ENCODE results near the gene PIM1. TPM values are rescaled to one million over a fixed set of nuclear protein-coding genes. Genes with fewer than 3 reads are reported as not detected.
A peak's percentile ranks its signal among the peaks of the same experiment; 100 is the strongest.
"Not testable (repeated sequence)": the region's sequence is repeated elsewhere in the genome, so short reads cannot be mapped to it uniquely, and the experiment has no call there.

Gene PIM1
- polyA plus RNA-seq: 100 to 1,000 TPM in 2 of 3 donors, 10 to 100 TPM in 1; 24.7 to 417 (median 201) TPM

DNA sequence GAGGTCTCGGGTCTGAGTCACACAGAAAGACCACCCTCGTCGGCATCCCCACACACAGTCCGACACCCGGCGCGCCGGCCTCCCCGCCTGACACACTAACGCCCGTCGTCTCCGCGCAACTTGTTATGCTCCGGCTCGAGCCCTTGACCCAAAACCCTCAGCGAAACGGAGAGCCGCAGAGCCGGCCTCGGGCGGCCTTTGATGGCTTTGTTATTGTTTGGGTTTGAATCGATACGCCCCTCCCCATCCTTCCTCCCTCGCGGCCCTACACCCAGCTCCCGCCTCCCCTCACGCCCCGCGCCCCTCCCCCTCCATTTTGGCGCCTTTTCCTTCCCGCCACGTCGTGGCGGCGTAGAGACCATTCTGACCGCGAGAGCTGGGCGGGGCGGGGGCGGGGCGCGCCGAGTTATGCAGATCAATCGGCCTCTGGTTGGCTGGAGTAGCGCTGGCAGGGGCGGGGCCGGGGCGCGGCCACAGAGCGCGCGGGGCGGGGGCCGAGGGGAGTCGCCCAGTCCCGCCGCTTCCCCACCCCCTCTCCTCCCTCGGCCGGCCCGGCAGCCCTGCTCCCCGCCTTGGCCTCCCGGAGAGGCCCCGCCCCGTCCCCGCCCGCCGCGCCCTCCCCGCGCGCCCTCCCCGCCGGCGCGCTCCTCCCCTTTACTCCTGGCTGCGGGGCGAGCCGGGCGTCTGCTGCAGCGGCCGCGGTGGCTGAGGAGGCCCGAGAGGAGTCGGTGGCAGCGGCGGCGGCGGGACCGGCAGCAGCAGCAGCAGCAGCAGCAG lies at the start of gene PIM1:
Gene PIM1, plus strand, starts transcription at position 657 of the 777 bp plus-strand sequence. CDS start 424 bp downstream, outside the sequence.
- peak within 1 kb of the TSS; percentile 84 for H3K27ac ChIP-seq (ENCODE audit: low read depth, low read length)
- 0 to 1% (median 0%) methylated on average over 54 to 90 of the region's 90 CpGs for WGBS, 3 donors

DNA sequence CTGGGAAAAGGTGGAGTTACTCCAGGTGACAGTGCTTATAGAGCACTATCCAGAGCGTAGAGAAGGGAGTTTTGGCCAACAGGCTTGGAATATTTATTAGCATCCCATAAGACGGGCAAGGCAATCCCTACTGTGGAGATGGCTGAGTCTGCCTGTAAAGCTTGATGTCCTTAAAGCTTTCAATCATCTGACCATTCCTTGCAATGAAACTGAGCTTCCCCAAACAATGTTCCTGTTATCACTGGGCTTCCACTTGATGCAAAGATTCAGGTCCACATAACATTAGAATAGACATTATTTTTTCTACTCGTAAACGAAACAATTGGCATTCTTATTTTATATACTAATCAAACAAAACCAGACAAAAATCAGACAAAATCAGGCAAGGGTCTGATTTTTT lies 48.4 kb upstream of the PIM1 start:
- no peak overlapping the region for H3K27ac ChIP-seq (ENCODE audit: low read depth, low read length)
- WGBS, 3 donors: 80 to 97% (median 93%) methylated on average over 4 of the region's 4 CpGs

DNA sequence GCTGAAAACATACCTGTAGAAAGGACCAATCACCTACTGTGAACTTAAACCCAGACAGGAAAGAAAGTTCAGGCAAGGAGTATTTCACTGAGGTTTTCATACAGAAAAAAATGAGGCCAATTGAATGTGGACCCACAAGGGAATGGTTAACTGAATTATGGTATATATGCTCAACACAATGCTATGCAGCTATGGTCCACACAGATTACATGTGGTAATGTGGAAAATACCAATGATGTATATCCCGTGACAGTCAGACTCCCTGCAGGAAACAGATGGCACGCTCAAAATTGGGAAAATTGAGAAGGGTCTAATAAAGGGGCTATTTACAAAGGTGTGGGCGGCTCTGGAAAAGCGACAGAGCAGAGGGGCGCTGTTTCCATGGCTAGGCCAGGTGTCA lies 47.1 kb upstream of the PIM1 start:
- WGBS, 3 donors: 96 to 98% (median 97%) methylated on average over 5 of the region's 5 CpGs
- no peak overlapping the region for H3K27ac ChIP-seq (ENCODE audit: low read depth, low read length)

DNA sequence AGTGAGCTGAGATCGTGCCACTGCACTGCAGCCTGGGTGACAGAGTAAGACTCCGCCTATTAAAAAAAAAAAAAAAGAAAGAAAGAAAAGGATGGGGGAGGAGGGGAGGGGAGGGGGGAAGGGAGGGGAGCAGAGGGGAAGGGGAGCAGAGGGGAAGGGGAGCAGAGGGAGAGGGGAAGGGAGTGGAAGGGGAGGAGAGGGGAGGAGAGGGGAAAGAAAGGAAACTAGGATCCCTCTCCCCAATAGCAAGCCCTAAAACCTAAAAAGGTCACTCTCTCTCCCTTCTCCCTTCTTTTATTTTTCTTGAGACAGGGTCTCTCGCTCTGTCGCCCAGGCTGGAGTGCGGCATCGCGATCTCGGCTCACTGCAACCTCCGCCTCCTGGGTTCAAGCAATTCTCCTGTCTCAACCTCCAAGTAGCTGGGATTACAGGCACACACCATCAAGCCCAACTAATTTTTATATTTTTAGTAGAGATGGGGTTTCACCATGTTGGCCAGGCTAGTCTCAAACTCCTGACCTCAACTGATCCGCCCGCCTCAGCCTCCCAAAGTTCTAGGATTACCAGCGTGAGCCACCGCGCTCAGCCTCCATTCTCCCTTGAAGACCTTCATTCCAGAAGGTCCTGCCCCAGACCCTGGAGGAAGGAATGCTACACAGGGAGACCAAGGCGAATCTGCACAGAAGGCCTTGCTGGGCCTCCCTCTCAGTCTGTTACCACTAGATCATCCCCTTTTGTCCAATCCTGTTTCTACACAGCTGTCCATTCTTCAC lies 45.8 kb upstream of the PIM1 start:
- no peak overlapping the region for H3K27ac ChIP-seq (ENCODE audit: low read depth, low read length)
- 97 to 98% (median 98%) methylated on average over 12 to 15 of the region's 15 CpGs for WGBS, 3 donors

DNA sequence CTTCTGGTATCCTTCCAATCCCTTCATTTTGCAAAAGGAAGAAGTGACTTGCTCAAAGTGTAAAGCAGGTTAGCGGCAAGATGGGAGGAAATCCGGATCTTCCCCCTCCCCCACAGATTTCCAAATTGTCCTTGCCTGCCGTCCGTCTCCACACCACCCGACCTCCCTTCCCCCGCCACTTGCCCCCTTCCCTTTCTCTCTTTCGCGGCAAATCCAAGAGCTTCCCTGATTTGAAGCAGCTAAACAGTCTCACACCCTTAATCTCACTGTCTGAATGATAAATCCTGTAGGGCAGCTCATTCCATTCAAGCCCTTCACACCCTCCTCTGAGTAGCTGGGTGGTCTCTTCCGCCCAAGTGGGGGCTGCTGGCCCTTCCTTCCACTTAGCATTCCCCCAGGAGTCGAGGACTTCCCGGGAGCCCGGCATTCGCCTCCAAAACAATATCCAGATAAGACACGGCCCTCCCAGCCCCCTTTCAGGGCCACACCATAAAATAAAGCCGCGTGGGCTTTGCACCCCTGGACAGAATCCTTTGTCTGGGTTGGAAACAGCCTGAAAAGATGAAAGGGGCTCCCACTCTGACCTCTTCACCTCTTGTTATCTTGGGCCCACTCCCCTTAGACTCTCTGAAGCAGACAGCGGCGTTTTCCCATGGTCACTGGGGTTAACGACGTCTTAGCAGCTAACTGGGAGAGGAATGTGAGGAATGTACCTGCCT lies 44.0 kb upstream of the PIM1 start:
- WGBS, 3 donors: 29 to 42% (median 40%) methylated on average over 20 of the region's 20 CpGs
- no peak overlapping the region for H3K27ac ChIP-seq (ENCODE audit: low read depth, low read length)

DNA sequence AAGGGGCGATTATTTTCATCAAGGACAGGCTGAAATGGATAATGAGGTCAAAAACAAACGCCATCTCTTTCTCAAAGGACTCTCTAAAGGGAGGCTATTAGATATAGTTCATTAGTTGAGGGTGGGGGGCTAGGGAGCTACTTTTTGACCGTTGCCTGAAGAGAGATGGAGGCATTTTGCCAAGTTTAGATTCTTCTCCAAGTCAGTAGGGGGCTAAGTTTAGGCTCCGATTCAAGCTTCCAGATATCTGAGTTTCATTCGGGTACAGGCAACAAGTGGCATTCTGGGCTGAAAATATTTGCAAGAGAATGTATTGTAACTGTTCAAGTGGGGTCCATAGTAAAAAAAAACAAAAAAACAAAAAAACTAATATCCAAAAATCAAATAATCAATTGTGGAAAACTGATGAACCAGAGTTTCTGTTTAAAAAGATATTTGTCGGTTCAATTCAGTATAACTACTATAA lies 43.4 kb upstream of the PIM1 start:
- H3K27ac ChIP-seq (ENCODE audit: low read depth, low read length): no peak overlapping the region
- WGBS, 3 donors: 52 to 74% (median 69%) methylated on average over 6 of the region's 6 CpGs

DNA sequence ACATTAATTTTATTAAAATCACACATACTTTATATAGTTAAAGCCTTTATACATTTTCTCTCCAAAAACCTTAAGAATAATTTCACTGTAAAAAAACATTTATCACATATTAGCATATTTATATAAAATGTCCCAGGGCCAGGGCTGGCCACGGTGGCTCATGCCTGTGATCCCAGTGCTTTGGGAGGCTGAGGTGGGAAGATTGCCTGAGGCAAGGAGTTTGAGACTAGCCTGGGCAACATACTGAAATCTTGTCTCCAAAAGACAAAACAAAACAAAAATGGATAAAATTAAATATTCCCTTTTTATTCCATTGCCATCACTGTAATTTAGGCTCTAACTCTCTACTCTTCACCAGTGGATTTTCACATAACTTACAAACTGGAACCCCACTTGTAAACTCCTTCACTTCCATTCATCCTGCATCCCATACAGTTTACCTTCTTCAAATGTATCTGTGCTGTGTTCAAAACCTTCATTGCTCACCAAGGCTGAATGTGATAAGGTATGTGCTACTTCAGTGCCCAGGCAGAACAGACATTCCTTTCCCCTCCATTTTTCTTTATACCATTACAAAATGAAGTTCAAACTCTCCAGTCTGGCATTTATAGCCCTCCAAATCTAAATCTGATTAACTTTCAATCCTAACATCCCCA lies 42.9 kb upstream of the PIM1 start:
- WGBS, 3 donors: 73 to 91% (median 83%) methylated on average over 1 of the region's 1 CpG
- no peak overlapping the region for H3K27ac ChIP-seq (ENCODE audit: low read depth, low read length)

DNA sequence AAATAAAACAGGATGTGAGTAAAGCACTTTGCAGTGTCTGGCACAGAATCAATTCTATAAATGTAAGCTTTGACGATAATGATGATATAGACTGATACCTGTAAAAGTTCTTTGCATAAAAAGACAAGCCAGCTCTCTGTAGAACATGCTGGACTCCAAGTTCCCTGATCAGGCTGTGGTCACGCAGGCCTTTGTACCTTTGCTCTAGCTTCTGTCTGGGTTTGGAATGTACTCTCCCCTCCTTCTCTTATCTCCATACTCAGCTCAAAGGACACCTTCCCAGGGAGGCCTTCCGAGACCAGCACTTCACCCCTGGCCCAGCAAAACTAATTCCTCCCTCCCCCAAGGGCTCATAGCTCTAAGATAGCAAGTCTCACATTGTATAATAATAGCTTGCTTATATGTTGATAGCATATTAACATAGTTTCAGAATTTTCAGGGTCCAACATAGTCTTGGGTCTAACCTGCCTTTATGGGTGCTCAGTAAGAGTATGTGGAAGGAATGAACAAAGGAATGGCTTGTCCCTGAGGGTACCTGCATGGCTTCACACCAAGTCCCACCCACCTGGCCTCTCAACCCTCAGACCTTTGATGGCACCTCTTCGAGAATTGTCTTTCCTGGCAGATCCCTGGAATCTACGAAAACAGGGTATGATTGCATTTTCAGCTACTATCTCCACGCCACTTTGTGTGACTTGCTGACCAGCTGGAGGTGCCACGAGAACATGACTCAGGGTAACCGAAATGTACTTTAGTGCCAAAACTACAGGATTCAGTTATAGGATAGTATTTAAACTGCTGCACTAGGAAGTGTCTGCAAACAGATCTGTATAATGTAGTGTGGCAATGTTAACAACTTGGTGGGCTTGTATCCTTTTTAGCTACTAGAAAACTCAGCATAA lies 41.7 kb upstream of the PIM1 start:
- no peak overlapping the region for H3K27ac ChIP-seq (ENCODE audit: low read depth, low read length)
- 82 to 85% (median 85%) methylated on average over 8 of the region's 8 CpGs for WGBS, 3 donors

DNA sequence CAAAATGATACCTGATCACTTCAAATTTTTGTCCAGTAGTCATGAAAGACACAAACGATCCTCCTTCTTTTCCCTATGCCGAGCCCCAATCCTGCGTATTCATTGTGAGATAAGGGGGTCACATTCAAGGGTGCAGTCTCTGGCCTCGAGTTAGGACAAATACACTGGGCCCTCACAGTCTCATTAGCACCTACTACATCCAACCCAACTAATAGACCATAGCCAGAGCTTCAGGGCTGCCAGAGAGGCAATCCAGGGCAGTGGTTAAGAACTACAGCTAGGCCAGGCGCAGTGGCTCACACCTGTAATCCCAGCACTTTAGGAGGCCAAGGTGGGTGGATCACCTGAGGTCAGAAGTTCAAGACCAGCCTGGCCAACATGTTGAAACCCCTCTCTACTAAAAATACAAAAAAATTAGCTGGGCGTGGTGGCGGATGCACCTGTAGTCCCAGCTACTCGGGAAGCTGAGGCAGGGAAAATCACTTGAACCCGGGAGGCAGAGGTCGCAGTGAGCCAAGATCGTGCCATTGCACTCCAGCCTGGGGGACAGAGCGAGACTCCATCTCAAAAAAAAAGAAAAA lies 41.0 kb upstream of the PIM1 start:
- WGBS, 3 donors: 93 to 96% (median 95%) methylated on average over 12 of the region's 12 CpGs
- H3K27ac ChIP-seq (ENCODE audit: low read depth, low read length): not testable (repeated sequence)

DNA sequence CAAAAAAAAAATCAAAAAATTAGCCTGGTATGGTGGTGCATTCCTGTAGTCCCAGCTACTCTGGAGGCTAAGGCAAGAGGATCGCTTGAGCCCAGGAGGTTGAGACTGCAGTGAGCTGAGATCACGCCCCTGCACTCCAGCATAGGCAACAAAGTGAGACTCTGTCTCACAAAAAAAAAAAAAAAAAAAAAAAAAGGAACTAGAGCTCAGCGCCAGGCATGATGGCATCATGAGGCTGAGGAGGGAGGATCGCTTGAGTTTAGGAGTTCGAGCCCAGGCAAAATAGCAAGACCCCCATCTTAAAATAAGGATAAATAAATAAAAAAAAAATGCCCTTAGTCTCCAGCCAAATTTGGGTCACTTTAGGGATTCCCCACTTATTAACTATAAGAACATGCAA lies 40.4 kb upstream of the PIM1 start:
- 90 to 94% (median 91%) methylated on average over 5 of the region's 5 CpGs for WGBS, 3 donors

DNA sequence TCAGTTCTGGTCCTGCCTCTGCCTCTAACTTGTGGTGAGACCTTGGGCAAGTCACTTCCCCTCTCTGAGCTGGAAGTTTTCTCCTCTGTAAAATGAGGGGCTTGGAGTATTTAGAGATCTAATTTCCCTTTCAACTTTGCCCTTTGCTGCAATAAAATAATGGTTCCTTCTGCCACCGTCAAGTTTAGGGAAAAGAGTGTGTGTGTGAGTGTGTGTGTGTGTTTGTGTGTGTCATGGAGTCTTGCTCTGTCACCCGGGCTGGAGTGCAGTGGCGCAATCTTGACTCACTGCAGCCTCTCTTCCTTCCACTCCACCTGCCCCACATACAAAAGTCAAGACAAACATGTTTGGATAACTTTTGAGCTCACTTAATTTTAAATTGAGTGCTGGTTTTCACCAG lies 39.2 kb upstream of the PIM1 start:
- H3K27ac ChIP-seq (ENCODE audit: low read depth, low read length): no peak overlapping the region
- 21 to 61% (median 29%) methylated on average over 3 of the region's 3 CpGs for WGBS, 3 donors

More for the DNA sequence above, 40.4 kb upstream of the PIM1 start:
- H3K27ac ChIP-seq (ENCODE audit: low read depth, low read length): no peak overlapping the region

DNA sequence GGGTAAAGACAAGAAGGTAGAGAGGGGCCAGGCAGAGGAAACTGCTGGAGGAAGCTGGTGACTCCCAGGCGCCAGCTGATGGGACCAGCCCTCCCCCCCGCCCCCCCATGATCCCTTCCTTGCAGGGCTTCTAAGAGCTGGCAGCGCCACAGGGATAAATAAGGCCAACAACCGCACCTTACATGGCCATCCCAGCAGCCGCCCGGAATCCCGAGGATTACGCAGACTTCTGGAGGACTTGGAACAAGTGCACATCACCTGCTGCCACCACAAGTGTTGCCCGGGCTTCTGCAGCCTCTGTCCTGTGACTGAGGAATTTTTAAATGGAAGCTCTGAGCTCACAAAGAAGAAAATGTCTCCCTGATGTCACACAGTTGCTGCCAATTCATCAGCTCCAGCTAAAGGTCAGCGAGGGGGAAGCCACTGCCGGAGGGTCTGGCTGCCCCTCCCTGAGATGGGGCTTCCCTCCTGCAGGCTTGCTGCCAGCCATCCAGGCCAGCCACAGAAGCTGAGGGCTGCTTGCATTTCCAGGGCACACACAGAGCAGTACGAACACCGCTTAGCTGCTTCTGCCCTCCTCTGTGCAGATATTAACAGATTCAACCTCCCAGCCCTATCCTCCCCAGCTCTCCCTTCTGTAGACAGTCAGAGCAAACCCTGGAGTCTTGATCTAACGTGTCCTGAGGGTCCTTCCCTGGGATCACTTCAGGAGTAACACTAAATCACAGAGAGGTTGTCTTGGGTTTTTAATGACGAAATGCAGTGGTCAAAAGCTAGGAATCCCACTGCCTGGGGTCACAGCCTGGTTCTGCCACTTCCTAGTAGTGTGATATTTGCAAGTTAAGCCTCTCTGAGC lies 38.6 kb upstream of the PIM1 start:
- 46 to 56% (median 46%) methylated on average over 15 of the region's 15 CpGs for WGBS, 3 donors

DNA sequence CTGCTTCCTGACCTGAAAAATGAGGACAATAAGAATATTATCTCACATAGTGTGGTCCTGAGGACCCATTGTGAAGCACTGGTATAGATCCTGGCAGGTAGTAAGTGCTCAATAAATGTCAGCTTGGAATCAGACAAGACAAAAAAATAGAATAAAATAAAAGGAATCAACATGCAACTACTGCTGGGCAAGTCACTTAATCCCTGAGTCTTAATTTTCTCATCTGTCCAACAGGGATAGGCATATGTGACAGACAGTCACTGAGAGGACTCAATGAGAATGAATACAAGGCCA lies 38.0 kb upstream of the PIM1 start:
- H3K27ac ChIP-seq (ENCODE audit: low read depth, low read length): no peak overlapping the region

More for the DNA sequence above, 38.6 kb upstream of the PIM1 start:
- H3K27ac ChIP-seq (ENCODE audit: low read depth, low read length): peak overlapping the region; percentile 15

DNA sequence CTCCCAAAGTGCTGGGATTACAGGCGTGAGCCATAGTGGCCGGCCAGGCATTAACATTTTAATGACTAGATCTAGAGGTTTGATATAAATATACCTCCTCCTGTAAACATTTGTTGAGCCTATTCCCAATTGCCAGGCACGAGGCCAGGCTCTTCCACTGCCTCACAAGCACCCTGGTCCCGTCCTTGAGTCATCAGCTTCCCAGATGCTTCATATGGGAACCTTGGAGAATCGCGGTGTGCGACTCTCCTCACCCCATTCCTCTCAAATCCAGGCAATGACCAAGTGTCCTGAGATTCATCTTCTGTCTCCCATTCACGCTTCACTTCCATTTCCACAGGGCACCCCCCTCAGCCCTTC lies 35.9 kb upstream of the PIM1 start:
- H3K27ac ChIP-seq (ENCODE audit: low read depth, low read length): no peak overlapping the region
- 86 to 89% (median 89%) methylated on average over 8 of the region's 8 CpGs for WGBS, 3 donors

DNA sequence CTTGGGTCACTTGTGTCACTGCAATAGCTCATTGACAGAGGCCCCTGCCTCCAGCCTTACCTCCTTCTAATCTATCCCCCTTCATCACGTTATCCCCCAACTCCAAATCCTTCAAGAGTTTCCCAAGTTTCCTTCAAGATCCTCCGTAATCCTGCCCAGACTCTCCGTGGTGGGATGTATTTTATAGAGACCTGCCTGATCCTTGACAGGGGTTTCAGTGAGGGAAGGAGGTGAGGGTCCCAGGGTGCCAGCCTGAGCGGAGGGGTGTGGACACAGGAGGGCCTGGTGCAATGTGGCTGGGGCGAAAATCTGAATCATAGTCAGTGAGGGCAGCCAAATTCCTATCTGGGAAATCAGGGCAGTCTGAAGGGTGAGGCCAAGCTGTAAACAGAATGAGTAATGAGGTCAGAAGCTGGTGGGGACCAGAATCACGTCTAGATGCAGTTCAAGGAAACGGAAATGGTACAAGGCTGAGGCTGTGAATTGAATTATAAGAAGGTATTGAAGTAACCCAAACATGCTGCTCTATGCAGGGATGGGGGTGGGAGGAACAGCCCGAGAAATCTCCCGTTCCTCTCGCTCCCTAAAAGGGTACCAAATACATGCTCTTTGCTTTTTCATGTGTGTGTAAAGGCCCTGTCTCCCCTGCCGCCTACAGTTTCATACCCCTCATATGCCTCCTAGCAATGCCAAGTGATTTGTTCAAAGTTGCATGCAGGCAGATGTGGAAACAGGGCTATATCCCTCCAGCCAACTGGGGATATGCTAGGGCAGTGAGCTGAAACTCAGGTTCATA lies 35.4 kb upstream of the PIM1 start:
- no peak overlapping the region for H3K27ac ChIP-seq (ENCODE audit: low read depth, low read length)
- 64 to 74% (median 74%) methylated on average over 11 of the region's 11 CpGs for WGBS, 3 donors

All from adipose tissue (tissue), 3 donors.